Measurements from ENCODE around the gene RCOR2.
"Not testable (repeated sequence)": the region's sequence is repeated elsewhere in the genome, so short reads cannot be mapped to it uniquely, and the experiment has no call there.

Gene RCOR2

GRCh38 chr11:63866211-63866610 is 50.8 kb downstream of the RCOR2 start:
- H3K4me3 ChIP-seq (ENCODE audit: low read depth, low read length): no peak overlapping the region
- no peak for TF ChIP-seq CTCF (IDR thresholded peaks at IDR 0.05; ENCODE audit: low read depth, low read length)
- no peak for DNase-seq
- peaks cover 12% of the 10 kb centered on the region for H3K36me3 ChIP-seq
- no peaks in the 10 kb centered on the region for H3K27me3 ChIP-seq (ENCODE audit: insufficient read depth, low read depth, severe bottlenecking)
- no peak overlapping the region for H3K27ac ChIP-seq
- H3K9me3 ChIP-seq (ENCODE audit: severe bottlenecking): no peaks in the 10 kb centered on the region

DNA sequence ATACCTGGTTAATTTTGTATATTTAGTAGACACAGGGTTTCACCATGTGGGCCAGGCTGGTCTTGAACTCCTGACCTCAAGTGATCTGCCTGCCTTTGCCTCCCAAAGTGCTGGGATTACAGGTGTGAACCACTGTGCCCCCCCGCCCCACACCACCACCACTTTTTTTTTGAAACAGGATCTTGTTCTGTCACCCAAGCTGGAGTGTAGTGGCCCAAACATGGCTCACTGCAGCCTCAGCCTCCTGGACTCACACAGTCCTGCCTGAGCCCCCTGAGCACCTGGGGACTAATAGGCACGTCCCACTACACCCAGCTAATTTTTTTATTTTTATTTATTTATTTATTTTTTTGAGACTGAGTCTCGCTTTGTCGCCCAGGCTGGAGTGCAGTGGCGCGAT is 53.3 kb downstream of the RCOR2 start:
- not testable (repeated sequence) for H3K27me3 ChIP-seq (ENCODE audit: insufficient read depth, low read depth, severe bottlenecking); H3K9me3 ChIP-seq (ENCODE audit: severe bottlenecking); H3K27ac ChIP-seq; H3K4me3 ChIP-seq (ENCODE audit: low read depth, low read length); H3K36me3 ChIP-seq; DNase-seq

- Histone ChIP-seq H3K4me3 (ENCODE audit: low read depth, low read length) (no peak overlapping the region), H3K36me3 (peaks cover 8% of the 10 kb centered on the region), H3K27ac (no peak overlapping the region), H3K27me3 (ENCODE audit: insufficient read depth, low read depth, severe bottlenecking) (no peaks in the 10 kb centered on the region), H3K9me3 (ENCODE audit: severe bottlenecking) (no peaks in the 10 kb centered on the region)
- TF ChIP-seq CTCF (IDR thresholded peaks at IDR 0.05; ENCODE audit: low read depth, low read length): no peak
- no peak for DNase-seq
Measured at GRCh38 chr11:63862923-63863322, 54.0 kb downstream of the RCOR2 start.
